Kidney glomerular epithelial cell (primary cell): ENCODE data around the gene SELENOF.
"Not testable (repeated sequence)": the region's sequence is repeated elsewhere in the genome, so short reads cannot be mapped to it uniquely, and the experiment has no call there.

Experiments used
- DNase-seq: peaks from one replicate; lab custom pipeline; 2025; lab: John Stamatoyannopoulos, UW

The SELENOF gene

DNA sequence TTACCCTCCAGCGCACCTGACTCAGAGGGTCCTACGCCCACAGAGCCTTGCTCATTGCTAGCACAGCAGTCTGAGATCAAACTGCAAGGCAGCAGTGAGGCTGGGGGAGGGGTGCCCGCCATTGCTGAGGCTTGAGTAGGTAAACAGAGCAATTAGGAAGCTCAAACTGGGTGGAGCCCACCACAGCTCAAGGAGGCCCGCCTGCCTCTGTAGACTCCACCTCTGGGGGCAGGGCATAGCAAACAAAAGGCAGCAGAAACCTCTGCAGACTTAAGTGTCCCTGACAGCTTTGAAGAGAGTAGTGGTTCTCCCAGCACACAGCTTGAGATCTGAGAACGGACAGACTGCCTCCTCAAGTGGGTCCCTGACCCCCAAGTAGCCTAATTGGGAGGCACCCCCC is 99.8 kb downstream of the SELENOF start:
- not testable (repeated sequence) for DNase-seq
